GM19463 (cell line): ENCODE measurements around the gene ADH1A.
"Not testable (repeated sequence)": the region's sequence is repeated elsewhere in the genome, so short reads cannot be mapped to it uniquely, and the experiment has no call there.

Source experiments
- ATAC-seq: cut with Tn5 transposase; IDR thresholded peaks from one replicate; pipeline ENCODE4 v1.9.1; 2021; ENCODE audit warnings: mild to moderate bottlenecking, moderate library complexity; ENCODE audit not compliant: unreplicated experiment

The ADH1A gene

GRCh38 chr4:99282731-99283130 is 8.1 kb downstream of the ADH1A start:
- no peak for ATAC-seq

GRCh38 chr4:99281261-99281660 is 9.5 kb downstream of the ADH1A start:
- no peak for ATAC-seq

GRCh38 chr4:99276417-99276816 is 14.4 kb downstream of the ADH1A start:
- no peak for ATAC-seq

DNA sequence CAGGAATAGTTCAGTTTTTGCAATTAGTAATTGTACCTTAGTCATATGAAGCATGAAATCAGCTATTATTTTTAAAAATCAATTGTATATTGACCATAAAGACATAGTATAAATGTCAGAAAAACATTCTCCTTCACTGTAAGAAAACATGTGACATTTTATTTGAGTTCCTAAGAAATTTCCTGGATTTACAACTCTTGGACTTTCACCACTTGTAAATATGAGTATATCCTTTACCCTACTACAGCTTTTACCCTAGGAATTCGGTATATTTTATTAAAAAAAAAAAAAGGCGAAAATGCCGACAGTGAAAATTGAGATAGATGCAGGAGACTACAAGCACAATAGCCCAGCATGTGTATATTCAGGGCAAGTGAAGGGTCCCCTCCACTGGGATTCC is 14.9 kb downstream of the ADH1A start:
- ATAC-seq, result no peak

DNA sequence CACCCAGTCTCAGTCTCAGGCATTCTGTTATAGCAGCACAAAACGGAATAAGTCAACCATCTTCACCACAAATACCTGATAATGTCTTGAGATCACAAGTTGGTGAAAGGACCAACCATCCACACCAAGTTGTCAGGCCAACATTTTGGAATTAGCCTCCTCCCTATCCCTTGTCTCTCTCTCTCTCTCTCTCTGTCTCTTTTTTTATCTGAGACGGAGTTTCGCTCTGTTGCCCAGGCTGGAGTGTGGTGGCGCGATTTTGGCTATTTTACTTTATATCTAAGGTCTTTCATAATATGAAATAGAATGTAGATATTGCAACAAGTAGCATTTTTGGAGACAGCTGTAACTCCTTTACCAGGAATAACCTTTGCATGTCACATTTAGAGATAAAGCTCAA is 15.7 kb downstream of the ADH1A start:
- no peak for ATAC-seq

DNA sequence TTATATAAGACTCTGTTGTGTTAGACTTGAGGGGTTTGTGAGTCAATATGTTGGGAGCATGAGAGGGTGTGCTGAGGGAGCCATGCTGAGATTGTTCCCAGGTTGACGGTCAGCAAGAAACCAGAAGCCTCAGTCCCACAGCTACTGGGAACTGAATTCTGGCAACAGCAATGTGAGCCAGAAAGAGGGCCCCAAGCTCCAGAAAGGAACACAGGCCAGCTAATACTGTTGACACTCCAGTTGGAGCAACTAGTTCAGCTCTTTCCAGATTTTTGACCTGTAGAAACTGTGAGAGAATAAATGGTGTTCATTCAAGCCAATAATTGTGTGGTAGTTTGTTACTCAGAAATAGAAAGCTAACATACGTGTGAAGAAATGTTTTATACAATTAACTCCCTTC is 17.1 kb downstream of the ADH1A start:
- no peak for ATAC-seq

DNA sequence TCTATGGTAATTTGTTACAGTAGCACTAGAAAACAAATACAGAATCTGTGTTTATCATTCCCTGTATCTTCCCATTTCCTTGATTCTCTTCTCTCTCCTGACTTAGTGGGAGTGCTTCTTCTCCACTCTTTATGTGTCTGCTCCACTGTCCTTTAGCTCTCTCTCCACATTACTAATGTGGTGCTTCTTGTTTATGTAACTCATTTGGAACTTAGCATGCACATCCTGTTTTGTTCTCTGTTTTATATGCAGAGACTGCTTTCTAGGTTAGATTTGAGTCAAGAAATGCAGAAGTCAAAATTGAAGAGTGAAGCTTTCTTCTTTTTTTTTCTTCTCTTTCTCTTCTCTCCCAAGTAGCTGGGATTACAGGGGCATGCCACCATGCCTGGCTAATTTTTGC is 25.9 kb downstream of the ADH1A start:
- no peak for ATAC-seq

DNA sequence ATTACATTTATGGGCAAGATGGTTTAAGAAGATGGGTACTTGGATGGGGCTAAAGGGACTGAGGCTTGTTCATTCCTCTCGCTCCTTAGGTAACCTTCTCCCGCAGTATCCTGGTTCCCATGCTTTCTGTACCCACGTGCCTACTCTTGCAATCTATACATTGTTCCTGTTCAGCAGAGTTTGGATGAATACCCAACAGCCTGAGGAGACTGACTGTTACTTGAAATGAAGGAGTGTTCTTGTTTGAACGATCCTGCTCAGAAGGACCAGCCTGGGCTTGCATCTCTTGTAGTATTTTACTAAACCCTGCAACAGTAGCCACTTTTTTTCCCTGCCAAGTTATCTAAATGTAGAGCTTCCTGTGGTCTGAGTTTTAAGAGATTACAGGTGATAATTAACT is 38.0 kb downstream of the ADH1A start:
- no peak for ATAC-seq

DNA sequence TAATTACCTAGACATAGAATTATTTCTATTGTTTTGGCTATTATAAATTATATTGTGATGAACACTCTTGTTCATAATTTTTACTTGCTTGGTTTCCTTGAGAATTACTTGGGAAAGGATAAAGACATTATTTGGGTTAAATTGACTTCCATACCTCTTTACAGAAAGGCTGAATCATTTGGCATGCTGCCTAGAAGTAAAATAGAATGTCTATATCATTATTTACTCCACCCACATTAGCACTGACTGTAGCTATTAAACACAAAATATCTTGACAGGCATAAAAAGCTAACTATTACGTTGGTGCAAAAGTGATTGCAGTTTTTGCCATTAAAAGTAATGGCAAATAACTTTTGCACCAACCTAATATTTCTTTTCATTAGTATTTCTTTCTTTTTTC is 42.1 kb downstream of the ADH1A start:
- no peak for ATAC-seq

GRCh38 chr4:99235955-99236354 is 54.8 kb downstream of the ADH1A start:
- no peak for ATAC-seq

- no peak for ATAC-seq
Measured at GRCh38 chr4:99234331-99235010, 56.3 kb downstream of the ADH1A start.

DNA sequence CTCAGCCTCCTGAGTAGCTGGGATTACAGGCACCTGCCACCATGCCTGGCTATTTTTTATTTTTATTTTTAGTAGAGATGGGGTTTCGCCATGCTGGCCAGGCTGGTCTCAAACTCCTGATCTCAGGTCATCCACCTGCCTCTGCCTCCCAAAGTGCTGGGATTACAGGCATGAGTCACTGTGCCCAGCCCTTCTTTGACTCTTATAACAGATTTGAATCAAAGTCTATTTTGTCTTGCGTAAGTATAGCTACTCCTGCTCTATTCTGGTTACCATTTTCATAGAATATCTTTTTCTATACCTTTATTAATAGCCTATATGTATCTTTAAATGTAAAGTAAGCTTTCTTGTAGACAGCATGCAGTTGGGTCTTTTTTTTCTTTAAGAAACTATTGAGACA is 57.4 kb downstream of the ADH1A start:
- ATAC-seq, result not testable (repeated sequence)

DNA sequence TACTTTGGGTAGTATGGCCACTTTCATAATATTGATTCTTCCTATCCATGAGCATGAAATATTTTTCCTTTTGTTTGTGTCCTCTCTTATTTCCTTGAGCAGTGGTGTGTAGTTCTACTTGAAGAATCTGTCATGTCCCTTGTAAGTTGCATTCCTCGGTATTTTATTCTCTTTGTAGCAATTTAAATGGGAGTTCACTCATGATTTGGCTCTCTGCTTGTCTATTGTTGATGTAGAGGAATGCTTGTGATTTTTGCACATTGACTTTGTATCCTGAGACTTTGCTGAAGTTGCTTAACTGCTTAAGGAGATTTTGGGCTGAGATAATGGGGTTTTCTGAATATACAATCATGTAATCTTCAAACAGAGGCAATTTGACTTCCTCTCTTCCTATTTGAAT is 62.1 kb downstream of the ADH1A start:
- not testable (repeated sequence) for ATAC-seq

DNA sequence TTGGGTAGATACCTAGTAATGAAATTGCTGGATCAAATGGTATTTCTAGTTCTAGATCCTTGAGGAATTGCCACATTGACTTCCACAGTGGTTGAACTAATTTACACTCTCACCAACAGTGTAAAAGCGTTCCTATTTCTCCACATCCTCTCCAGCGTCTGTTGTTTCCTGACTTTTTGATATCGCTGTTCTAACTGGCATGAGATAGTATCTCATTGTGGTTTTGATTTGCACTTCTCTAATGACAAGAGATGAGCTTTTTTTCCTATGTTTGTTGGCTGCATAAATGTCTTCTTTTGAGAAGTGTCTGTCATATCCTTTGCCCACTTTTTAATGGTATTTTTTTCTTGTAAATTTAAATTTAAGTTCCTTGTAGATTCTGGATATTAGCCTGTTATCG is 63.1 kb downstream of the ADH1A start:
- ATAC-seq, result not testable (repeated sequence)
